ENCODE data around the gene SEMA6D. TPM values are rescaled to one million over a fixed set of nuclear protein-coding genes. Genes with fewer than 3 reads are reported as not detected.

The SEMA6D gene
- total RNA-seq, 1 experiment from 2014 or later = 0.91 TPM

DNA sequence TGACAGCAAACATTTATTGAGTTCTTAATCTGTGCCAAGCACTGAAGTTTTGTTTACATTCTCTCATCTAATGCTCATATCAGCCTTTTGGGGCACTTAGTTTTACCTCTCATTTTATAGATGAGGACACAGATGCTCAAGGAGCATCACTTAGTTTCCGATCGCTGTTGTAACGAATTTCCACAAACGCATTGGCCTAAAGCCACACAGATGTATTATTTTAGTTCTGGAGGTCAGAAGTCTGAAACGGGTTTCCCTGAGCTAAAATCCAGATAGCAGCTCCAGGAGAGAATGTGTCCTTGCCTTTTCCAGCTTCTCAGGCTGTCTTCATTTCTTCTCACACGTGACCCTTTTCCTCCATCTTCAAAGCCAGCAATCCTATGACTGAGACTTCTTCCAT lies 11.1 kb downstream of the SEMA6D start:
- CTCF ChIA-PET = no interaction called here

DNA sequence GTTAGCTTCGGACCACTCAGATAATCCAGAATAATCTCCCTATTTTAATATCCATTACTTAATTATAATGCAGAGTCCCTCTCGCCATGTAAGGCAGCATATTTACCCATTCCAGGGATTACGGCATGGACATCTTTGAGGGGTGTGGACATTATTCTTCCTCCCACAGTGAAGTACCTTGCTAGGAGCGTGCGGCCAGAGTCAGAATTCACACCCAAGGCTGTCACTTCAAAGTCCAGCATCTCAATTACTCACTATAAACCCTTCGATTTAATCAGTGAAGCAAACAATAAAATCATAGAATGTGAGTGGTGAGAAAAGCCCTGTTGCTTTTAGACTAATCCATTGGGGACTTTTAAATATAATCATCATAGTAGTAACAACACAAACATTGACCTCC lies 11.6 kb downstream of the SEMA6D start:
- DNase-seq (no peak), ATAC-seq (no peak)
- Histone ChIP-seq H3K27ac (ENCODE audit: low read length) (no peak overlapping the region), H3K4me3 (ENCODE audit: low read length) (no peak overlapping the region), H3F3A (ENCODE audit: low read length, unreplicated experiment) (no peaks in the 10 kb centered on the region), H3K9me3 (ENCODE audit: low read length) (no peaks in the 10 kb centered on the region), H4K20me1 (ENCODE audit: low read length) (no peaks in the 10 kb centered on the region), H3K4me2 (ENCODE audit: low read length) (no peak overlapping the region), H3K9me2 (replicated peaks; ENCODE audit: low read length) (no peaks in the 10 kb centered on the region), H3K79me2 (ENCODE audit: low read length) (no peaks in the 10 kb centered on the region), H3K36me3 (ENCODE audit: low read depth, low read length) (no peaks in the 10 kb centered on the region), H3K9ac (ENCODE audit: low read length) (no peak overlapping the region), H3K4me1 (ENCODE audit: insufficient read depth, low read length) (no peaks in the 10 kb centered on the region), H2AFZ (ENCODE audit: low read length) (no peak overlapping the region), H3K27me3 (ENCODE audit: low read length) (no peaks in the 10 kb centered on the region)
- CTCF ChIA-PET = no interaction called here
- POLR2A ChIA-PET (ENCODE audit: unreplicated experiment) = no interaction called here
- TF ChIP-seq, protein P1, sequence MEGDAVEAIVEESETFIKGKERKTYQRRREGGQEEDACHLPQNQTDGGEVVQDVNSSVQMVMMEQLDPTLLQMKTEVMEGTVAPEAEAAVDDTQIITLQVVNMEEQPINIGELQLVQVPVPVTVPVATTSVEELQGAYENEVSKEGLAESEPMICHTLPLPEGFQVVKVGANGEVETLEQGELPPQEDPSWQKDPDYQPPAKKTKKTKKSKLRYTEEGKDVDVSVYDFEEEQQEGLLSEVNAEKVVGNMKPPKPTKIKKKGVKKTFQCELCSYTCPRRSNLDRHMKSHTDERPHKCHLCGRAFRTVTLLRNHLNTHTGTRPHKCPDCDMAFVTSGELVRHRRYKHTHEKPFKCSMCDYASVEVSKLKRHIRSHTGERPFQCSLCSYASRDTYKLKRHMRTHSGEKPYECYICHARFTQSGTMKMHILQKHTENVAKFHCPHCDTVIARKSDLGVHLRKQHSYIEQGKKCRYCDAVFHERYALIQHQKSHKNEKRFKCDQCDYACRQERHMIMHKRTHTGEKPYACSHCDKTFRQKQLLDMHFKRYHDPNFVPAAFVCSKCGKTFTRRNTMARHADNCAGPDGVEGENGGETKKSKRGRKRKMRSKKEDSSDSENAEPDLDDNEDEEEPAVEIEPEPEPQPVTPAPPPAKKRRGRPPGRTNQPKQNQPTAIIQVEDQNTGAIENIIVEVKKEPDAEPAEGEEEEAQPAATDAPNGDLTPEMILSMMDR (conservative IDR thresholded peaks at IDR 0.05; ENCODE audit: low read depth, low read length) = no peak
- TF ChIP-seq EZH2phosphoT487 (IDR thresholded peaks at IDR 0.05; ENCODE audit: borderline replicate concordance, low read length) (no peak), EZH2 (IDR thresholded peaks at IDR 0.05; ENCODE audit: low read length, unreplicated experiment) (no peak)
- BruUV-seq (replicated peaks) = no TSS peak
- intact Hi-C loops (cut with micrococcal nuclease) = no loop called here

More for the DNA sequence above, 11.1 kb downstream of the SEMA6D start:
- POLR2A ChIA-PET (ENCODE audit: unreplicated experiment) = no interaction called here
- Histone ChIP-seq H3K4me2 (ENCODE audit: low read length) (no peak overlapping the region), H3K27me3 (ENCODE audit: low read length) (no peaks in the 10 kb centered on the region), H3K9ac (ENCODE audit: low read length) (no peak overlapping the region), H3K79me2 (ENCODE audit: low read length) (no peaks in the 10 kb centered on the region), H3K9me3 (ENCODE audit: low read length) (no peaks in the 10 kb centered on the region), H3K4me1 (ENCODE audit: insufficient read depth, low read length) (no peaks in the 10 kb centered on the region), H3K27ac (ENCODE audit: low read length) (no peak overlapping the region), H3F3A (ENCODE audit: low read length, unreplicated experiment) (no peaks in the 10 kb centered on the region), H3K36me3 (ENCODE audit: low read depth, low read length) (no peaks in the 10 kb centered on the region), H3K4me3 (ENCODE audit: low read length) (no peak overlapping the region), H3K9me2 (replicated peaks; ENCODE audit: low read length) (no peaks in the 10 kb centered on the region), H2AFZ (ENCODE audit: low read length) (no peak overlapping the region), H4K20me1 (ENCODE audit: low read length) (no peaks in the 10 kb centered on the region)
- TF ChIP-seq, protein P1 (conservative IDR thresholded peaks at IDR 0.05; ENCODE audit: low read depth, low read length) = no peak
- TF ChIP-seq EZH2 (IDR thresholded peaks at IDR 0.05; ENCODE audit: low read length, unreplicated experiment) = no peak
- no peak for TF ChIP-seq EZH2phosphoT487 (IDR thresholded peaks at IDR 0.05; ENCODE audit: borderline replicate concordance, low read length)
- no TSS peak for BruUV-seq (replicated peaks)
- DNase-seq = no peak
- intact Hi-C loops (cut with micrococcal nuclease) = no loop called here
- no peak for ATAC-seq

DNA sequence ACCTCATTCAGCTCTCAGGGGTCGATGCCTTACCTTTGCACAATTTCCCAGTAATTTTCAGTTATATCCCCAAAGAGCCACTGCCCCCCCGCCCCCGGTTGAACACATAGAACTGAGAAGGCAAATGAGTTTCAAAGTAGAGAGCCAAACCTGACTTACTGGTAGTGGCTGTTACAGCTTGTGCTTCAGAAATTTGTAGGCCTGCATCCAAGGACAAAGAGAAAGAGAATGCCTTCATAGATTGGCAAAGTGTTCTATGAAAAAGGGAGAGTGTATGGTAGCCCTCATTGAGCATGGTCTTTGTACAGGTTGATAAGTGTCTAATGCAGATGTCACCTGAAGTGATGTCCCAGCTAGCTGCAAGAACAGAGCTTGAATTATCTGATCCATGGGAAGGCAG lies 13.9 kb downstream of the SEMA6D start:
- H3K4me2 ChIP-seq (ENCODE audit: low read length) = no peak overlapping the region
- no peaks in the 10 kb centered on the region for H3F3A ChIP-seq (ENCODE audit: low read length, unreplicated experiment)
- H3K27me3 ChIP-seq (ENCODE audit: low read length) = no peaks in the 10 kb centered on the region
- no peaks in the 10 kb centered on the region for H3K79me2 ChIP-seq (ENCODE audit: low read length)
- H3K9ac ChIP-seq (ENCODE audit: low read length) = no peak overlapping the region
- H3K9me2 ChIP-seq (replicated peaks; ENCODE audit: low read length) = no peaks in the 10 kb centered on the region
- H3K36me3 ChIP-seq (ENCODE audit: low read depth, low read length) = no peaks in the 10 kb centered on the region
- no peaks in the 10 kb centered on the region for H3K4me1 ChIP-seq (ENCODE audit: insufficient read depth, low read length)
- intact Hi-C loops (cut with micrococcal nuclease) = no loop called here
- no peaks in the 10 kb centered on the region for H4K20me1 ChIP-seq (ENCODE audit: low read length)
- TF ChIP-seq, protein P1 (conservative IDR thresholded peaks at IDR 0.05; ENCODE audit: low read depth, low read length) = no peak
- TF ChIP-seq EZH2 (IDR thresholded peaks at IDR 0.05; ENCODE audit: low read length, unreplicated experiment) (no peak), EZH2phosphoT487 (IDR thresholded peaks at IDR 0.05; ENCODE audit: borderline replicate concordance, low read length) (no peak)
- POLR2A ChIA-PET (ENCODE audit: unreplicated experiment) = no interaction called here
- BruUV-seq (replicated peaks) = no TSS peak
- no peak for DNase-seq
- no peak overlapping the region for H3K4me3 ChIP-seq (ENCODE audit: low read length)
- ATAC-seq = no peak
- no peak overlapping the region for H2AFZ ChIP-seq (ENCODE audit: low read length)
- H3K9me3 ChIP-seq (ENCODE audit: low read length) = no peaks in the 10 kb centered on the region
- H3K27ac ChIP-seq (ENCODE audit: low read length) = no peak overlapping the region
- CTCF ChIA-PET = interaction anchor here (0.7 kb wide), 1 partner anchor 39 kb away, joined by 5 read pairs; no protein-coding TSS in a partner anchor
